Peyer's patch (tissue), 4 donors: ENCODE results near the gene SYVN1. TPM values are rescaled to one million over a fixed set of nuclear protein-coding genes. Genes with fewer than 3 reads are reported as not detected.
A peak's percentile ranks its signal among the peaks of the same experiment; 100 is the strongest.

ENCODE experiments used
- DNase-seq, 3 donors: peaks; one replicate each; pipeline ENCODE4 v3.0.0-alpha.2; 2017 to 2019
- H3K27ac ChIP-seq, 4 donors: fragments of 200-600 bp; sonication (generic); one replicate each; pipeline ENCODE4 v1.5.1; 2016 to 2019
- H3K27me3 ChIP-seq, 2 donors: fragments of 200-600 bp; sonication (generic); one replicate each; pipeline ENCODE4 v1.5.1; 2019
- H3K36me3 ChIP-seq, 3 donors: fragments of 200-600 bp; sonication (generic); one replicate each; pipeline ENCODE4 v1.5.1; 2016 to 2019
- H3K4me1 ChIP-seq, 4 donors: fragments of 200-600 bp; sonication (generic); one replicate each; pipeline ENCODE4 v1.5.1; 2016 to 2019
- H3K4me3 ChIP-seq, 4 donors: fragments of 200-600 bp; sonication (generic); 1 replicate in 3 of 4; 2 replicates in 1 of 4; pipeline ENCODE4 v1.5.1; 2016 to 2019; ENCODE audit warnings: mild to moderate bottlenecking in 1 of 4
- H3K9me3 ChIP-seq, 4 donors: fragments of 200-600 bp; sonication (generic); one replicate each; pipeline ENCODE4 v1.5.1; 2016 to 2019; ENCODE audit warnings: mild to moderate bottlenecking in 1 of 4
- CTCF ChIP-seq, 6 experiments: fragments of 450-650 bp in 4 of 6; fragments of 200-600 bp in 2 of 6; sonication (generic) in 1 of 6; IDR thresholded peaks; one replicate each; pipeline ENCODE4 v1.5.1; 2017 to 2019; ENCODE audit warnings: antibody characterized with exemption in 6 of 6, mild to moderate bottlenecking in 3 of 6, moderate library complexity in 1 of 6
- POLR2A ChIP-seq, 2 donors: fragments of 450-650 bp; IDR thresholded peaks; one replicate each; pipeline ENCODE4 v1.5.1; 2017; ENCODE audit warnings: antibody characterized with exemption in 2 of 2, mild to moderate bottlenecking in 2 of 2, moderate library complexity in 2 of 2
- total RNA-seq, 4 donors: library from RNA; depleted of rRNA; stranded (reverse); fragments of >200 nt; gene quantifications; one replicate each; pipeline ENCODE4 v1.1.0, GENCODE V29; 2016

Gene SYVN1
- total RNA-seq, 4 donors from 2014 or later = 37.1 to 61.9 (median 51.6) TPM

GRCh38 chr11:65131417-65131776 lies 2.9 kb downstream of the SYVN1 start:
- peaks cover 0 to 65% (median 0%) of the 10 kb centered on the region in 3 donors for H3K36me3 ChIP-seq

GRCh38 chr11:65130631-65131416 lies 3.5 kb downstream of the SYVN1 start:
- H3K27me3 ChIP-seq = no peaks in the 10 kb centered on the region
- H3K9me3 ChIP-seq = no peaks in the 10 kb centered on the region
- H3K4me1 ChIP-seq = peaks cover 0 to 26% (median 13%) of the 10 kb centered on the region in 4 donors
- TF ChIP-seq CTCF (IDR thresholded peaks at IDR 0.05) (no peak), POLR2A (IDR thresholded peaks at IDR 0.05) (no peak)
- DNase-seq = peak in 2 of 3 donors; percentile 39 to 67
- peak overlapping the region in 1 of 4 donors; percentile 97 for H3K27ac ChIP-seq
- H3K36me3 ChIP-seq = peaks cover 0 to 71% (median 0%) of the 10 kb centered on the region in 3 donors
- peak overlapping the region in 1 of 4 donors; percentile 81 for H3K4me3 ChIP-seq

More at GRCh38 chr11:65131417-65131776, 2.9 kb downstream of the SYVN1 start:
- TF ChIP-seq CTCF (IDR thresholded peaks at IDR 0.05) = no peak
- no peak for TF ChIP-seq POLR2A (IDR thresholded peaks at IDR 0.05)
- H3K27me3 ChIP-seq = no peaks in the 10 kb centered on the region
- peak overlapping the region in 1 of 4 donors; percentile 81 for H3K4me3 ChIP-seq
- DNase-seq = peak in 1 of 3 donors; percentile 42
- no peaks in the 10 kb centered on the region for H3K9me3 ChIP-seq
- peaks cover 0 to 30% (median 13%) of the 10 kb centered on the region in 4 donors for H3K4me1 ChIP-seq
- H3K27ac ChIP-seq = peak overlapping the region in 1 of 4 donors; percentile 97

GRCh38 chr11:65129649-65130441 lies 4.5 kb downstream of the SYVN1 start:
- H3K36me3 ChIP-seq = peaks cover 0 to 81% (median 0%) of the 10 kb centered on the region in 3 donors
- DNase-seq = peak in 2 of 3 donors; percentile 50 to 66

GRCh38 chr11:65128182-65129145 lies 5.9 kb downstream of the SYVN1 start:
- H3K27ac ChIP-seq = peak overlapping the region in 1 of 4 donors; percentile 97
- H3K27me3 ChIP-seq = no peaks in the 10 kb centered on the region

More at GRCh38 chr11:65129649-65130441, 4.5 kb downstream of the SYVN1 start:
- H3K27me3 ChIP-seq = no peaks in the 10 kb centered on the region
- H3K4me1 ChIP-seq = peaks cover 0 to 26% (median 10%) of the 10 kb centered on the region in 4 donors
- peak overlapping the region in 1 of 4 donors; percentile 97 for H3K27ac ChIP-seq
- peak overlapping the region in 1 of 4 donors; percentile 22 for H3K4me3 ChIP-seq
- TF ChIP-seq CTCF (IDR thresholded peaks at IDR 0.05) = peak in 1 of 6 experiments; percentile 5
- no peak for TF ChIP-seq POLR2A (IDR thresholded peaks at IDR 0.05)
- no peaks in the 10 kb centered on the region for H3K9me3 ChIP-seq

More at GRCh38 chr11:65128182-65129145, 5.9 kb downstream of the SYVN1 start:
- Histone ChIP-seq H3K9me3 (no peaks in the 10 kb centered on the region), H3K4me1 (peaks cover 0 to 26% (median 11%) of the 10 kb centered on the region in 4 donors), H3K4me3 (no peak overlapping the region), H3K36me3 (peaks cover 0 to 86% (median 0%) of the 10 kb centered on the region in 3 donors)
- TF ChIP-seq POLR2A (IDR thresholded peaks at IDR 0.05) (no peak), CTCF (IDR thresholded peaks at IDR 0.05) (no peak)
- peak in 1 of 3 donors; percentile 46 for DNase-seq
